ENCODE data around the gene SIRT3.

SIRT3 gene

DNA sequence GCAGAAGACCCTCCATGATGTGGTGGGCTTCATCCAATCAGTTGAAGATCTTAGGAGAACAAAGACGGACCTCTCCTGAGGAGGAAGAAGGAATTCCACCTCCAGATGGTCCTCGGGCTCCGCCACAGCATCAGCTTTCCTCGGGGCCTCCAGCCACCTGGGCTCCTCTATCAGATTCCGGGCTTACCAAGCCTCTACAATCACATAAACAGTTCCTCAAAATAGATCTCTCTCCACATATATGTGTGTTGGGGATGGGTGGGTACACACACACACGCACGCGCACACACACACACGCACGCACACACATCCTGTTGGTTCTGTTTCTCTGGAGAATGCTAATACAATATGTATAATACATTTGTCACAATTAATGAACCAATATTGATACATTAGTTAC, 23.3 kb upstream of the SIRT3 start:
- no peaks in the 10 kb centered on the region for H3F3A ChIP-seq (ENCODE audit: insufficient read depth, low read length)

DNA sequence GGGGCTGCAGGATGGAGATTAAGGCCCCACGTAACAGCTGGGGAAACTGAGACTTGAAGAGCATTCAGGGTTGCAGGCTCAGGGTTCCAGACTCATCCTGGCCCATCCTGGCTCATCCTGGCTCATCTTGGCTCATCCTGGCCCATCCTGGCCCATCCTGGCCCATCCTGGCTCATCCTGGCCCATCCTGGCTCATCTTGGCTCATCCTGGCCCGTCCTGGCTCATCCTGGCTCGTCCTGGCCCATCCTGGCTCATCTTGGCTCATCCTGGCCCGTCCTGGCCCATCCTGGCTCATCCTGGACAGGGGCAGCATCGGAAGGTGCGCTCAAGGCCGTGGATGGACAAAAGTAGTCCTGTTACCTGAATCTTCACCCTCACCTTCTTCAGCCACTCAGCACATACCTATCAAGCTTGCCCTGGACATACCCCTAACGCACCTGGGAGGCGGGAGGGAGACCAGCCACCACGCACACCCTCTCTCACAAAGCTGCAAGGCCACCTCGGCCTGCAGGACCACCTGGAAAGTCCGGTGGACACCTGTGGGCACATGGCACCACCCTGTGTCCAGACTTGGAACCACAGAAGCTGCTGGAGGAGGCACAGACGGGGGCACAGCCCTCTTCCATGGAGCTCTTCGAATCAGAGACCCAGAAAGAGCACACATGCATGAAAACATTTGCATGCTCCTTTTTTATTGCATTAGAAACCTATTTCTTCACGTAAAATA, 21.8 kb upstream of the SIRT3 start:
- Histone ChIP-seq H4K20me1 (ENCODE audit: insufficient read depth, low read length) (no peaks in the 10 kb centered on the region), H3K27ac (ENCODE audit: low read length) (no peak overlapping the region), H3K9ac (ENCODE audit: low read length) (no peak overlapping the region), H3K4me3 (ENCODE audit: low read length) (no peak overlapping the region), H3K9me3 (replicated peaks; ENCODE audit: insufficient read depth, low read length) (no peaks in the 10 kb centered on the region), H3K79me2 (ENCODE audit: low read length) (no peaks in the 10 kb centered on the region), H3K36me3 (replicated peaks; ENCODE audit: insufficient read depth, low read length) (no peaks in the 10 kb centered on the region), H3K4me1 (ENCODE audit: low read length) (no peaks in the 10 kb centered on the region), H3F3A (ENCODE audit: insufficient read depth, low read length) (no peaks in the 10 kb centered on the region), H3K9me2 (replicated peaks; ENCODE audit: insufficient read depth, low read length) (no peaks in the 10 kb centered on the region), H2AFZ (ENCODE audit: low read length) (no peak overlapping the region), H3K27me3 (replicated peaks; ENCODE audit: insufficient read depth, low read length) (no peaks in the 10 kb centered on the region), H3K4me2 (ENCODE audit: low read depth, low read length) (no peak overlapping the region)
- no peak for DNase-seq
- TF ChIP-seq EZH2 (optimal IDR thresholded peaks at IDR 0.05; ENCODE audit: low read depth, low read length), result no peak
- TF ChIP-seq, protein P1, sequence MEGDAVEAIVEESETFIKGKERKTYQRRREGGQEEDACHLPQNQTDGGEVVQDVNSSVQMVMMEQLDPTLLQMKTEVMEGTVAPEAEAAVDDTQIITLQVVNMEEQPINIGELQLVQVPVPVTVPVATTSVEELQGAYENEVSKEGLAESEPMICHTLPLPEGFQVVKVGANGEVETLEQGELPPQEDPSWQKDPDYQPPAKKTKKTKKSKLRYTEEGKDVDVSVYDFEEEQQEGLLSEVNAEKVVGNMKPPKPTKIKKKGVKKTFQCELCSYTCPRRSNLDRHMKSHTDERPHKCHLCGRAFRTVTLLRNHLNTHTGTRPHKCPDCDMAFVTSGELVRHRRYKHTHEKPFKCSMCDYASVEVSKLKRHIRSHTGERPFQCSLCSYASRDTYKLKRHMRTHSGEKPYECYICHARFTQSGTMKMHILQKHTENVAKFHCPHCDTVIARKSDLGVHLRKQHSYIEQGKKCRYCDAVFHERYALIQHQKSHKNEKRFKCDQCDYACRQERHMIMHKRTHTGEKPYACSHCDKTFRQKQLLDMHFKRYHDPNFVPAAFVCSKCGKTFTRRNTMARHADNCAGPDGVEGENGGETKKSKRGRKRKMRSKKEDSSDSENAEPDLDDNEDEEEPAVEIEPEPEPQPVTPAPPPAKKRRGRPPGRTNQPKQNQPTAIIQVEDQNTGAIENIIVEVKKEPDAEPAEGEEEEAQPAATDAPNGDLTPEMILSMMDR (IDR thresholded peaks at IDR 0.05; ENCODE audit: low read length), result peak; percentile 24

More for the DNA sequence above, 23.3 kb upstream of the SIRT3 start:
- Histone ChIP-seq H4K20me1 (ENCODE audit: insufficient read depth, low read length) (no peaks in the 10 kb centered on the region), H3K9me2 (replicated peaks; ENCODE audit: insufficient read depth, low read length) (no peaks in the 10 kb centered on the region), H3K27ac (ENCODE audit: low read length) (no peak overlapping the region), H3K4me1 (ENCODE audit: low read length) (no peaks in the 10 kb centered on the region; the same call in 1 of the 2 replicates), H3K9ac (ENCODE audit: low read length) (no peak overlapping the region), H3K9me3 (replicated peaks; ENCODE audit: insufficient read depth, low read length) (no peaks in the 10 kb centered on the region), H3K4me3 (ENCODE audit: low read length) (no peak overlapping the region), H3K36me3 (replicated peaks; ENCODE audit: insufficient read depth, low read length) (no peaks in the 10 kb centered on the region), H3K27me3 (replicated peaks; ENCODE audit: insufficient read depth, low read length) (no peaks in the 10 kb centered on the region), H3K79me2 (ENCODE audit: low read length) (no peaks in the 10 kb centered on the region), H2AFZ (ENCODE audit: low read length) (no peak overlapping the region), H3K4me2 (ENCODE audit: low read depth, low read length) (no peak overlapping the region)
- TF ChIP-seq EZH2phosphoT487 (IDR thresholded peaks at IDR 0.05; ENCODE audit: low read length), result no peak
- TF ChIP-seq, protein P1 (IDR thresholded peaks at IDR 0.05; ENCODE audit: low read length), result no peak
- TF ChIP-seq EZH2 (optimal IDR thresholded peaks at IDR 0.05; ENCODE audit: low read depth, low read length), result no peak
- DNase-seq, result no peak

DNA sequence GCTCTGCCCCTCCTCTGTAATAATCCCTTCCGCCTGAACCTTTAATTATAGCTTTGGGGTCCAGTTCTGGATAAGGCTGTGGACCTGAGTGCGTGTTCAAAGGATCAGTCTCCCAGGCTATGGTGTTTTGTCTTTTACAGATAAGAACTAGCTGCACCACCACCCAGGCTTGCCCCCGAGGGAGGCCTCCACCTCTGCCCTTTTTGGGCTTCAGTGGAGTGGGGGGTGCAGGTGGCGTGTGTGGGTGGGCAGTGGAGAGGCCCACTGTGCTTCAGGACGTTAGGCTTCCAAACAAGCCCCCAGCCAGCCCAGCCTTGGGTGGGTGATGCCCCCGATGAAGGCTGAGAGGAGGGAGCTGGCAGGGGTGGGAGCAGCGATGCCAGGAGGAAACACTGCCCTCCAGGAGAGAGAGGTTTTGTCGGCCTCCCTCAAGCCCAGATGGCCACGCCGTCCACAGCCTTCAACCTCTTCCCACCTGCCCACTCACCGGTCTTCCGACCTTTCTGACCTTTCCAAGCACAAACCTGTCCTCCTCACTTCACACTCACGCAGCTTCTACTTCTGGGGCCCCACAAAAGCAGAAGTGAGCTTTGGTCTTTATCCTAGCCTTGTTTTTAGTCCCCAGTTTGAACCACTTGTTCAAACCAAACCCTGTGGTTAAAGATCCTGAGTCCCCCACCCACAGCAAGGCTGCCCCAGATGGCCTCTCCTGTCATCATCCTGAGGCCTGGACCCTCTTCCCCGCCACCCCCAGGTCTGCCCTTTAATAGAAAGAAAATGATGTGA, 21.0 kb upstream of the SIRT3 start:
- Histone ChIP-seq H3K27me3 (replicated peaks; ENCODE audit: insufficient read depth, low read length) (no peaks in the 10 kb centered on the region), H3K4me1 (ENCODE audit: low read length) (no peaks in the 10 kb centered on the region), H3K9me3 (replicated peaks; ENCODE audit: insufficient read depth, low read length) (no peaks in the 10 kb centered on the region), H3K9me2 (replicated peaks; ENCODE audit: insufficient read depth, low read length) (no peaks in the 10 kb centered on the region), H3K4me2 (ENCODE audit: low read depth, low read length) (no peak overlapping the region), H3K9ac (ENCODE audit: low read length) (no peak overlapping the region), H3F3A (ENCODE audit: insufficient read depth, low read length) (no peaks in the 10 kb centered on the region), H3K27ac (ENCODE audit: low read length) (no peak overlapping the region), H4K20me1 (ENCODE audit: insufficient read depth, low read length) (no peaks in the 10 kb centered on the region), H3K79me2 (ENCODE audit: low read length) (no peaks in the 10 kb centered on the region), H3K36me3 (replicated peaks; ENCODE audit: insufficient read depth, low read length) (no peaks in the 10 kb centered on the region), H2AFZ (ENCODE audit: low read length) (no peak overlapping the region), H3K4me3 (ENCODE audit: low read length) (no peak overlapping the region)
- no peak for DNase-seq
- TF ChIP-seq, protein P1 (IDR thresholded peaks at IDR 0.05; ENCODE audit: low read length), result no peak
- TF ChIP-seq EZH2phosphoT487 (IDR thresholded peaks at IDR 0.05; ENCODE audit: low read length), result no peak
- TF ChIP-seq EZH2 (optimal IDR thresholded peaks at IDR 0.05; ENCODE audit: low read depth, low read length), result no peak
